Measurements from ENCODE around the gene FADS2. TPM values are rescaled to one million over a fixed set of nuclear protein-coding genes. Genes with fewer than 3 reads are reported as not detected.

The FADS2 gene
- total RNA-seq, 1 experiment from 2014 or later: 20.6 TPM

DNA sequence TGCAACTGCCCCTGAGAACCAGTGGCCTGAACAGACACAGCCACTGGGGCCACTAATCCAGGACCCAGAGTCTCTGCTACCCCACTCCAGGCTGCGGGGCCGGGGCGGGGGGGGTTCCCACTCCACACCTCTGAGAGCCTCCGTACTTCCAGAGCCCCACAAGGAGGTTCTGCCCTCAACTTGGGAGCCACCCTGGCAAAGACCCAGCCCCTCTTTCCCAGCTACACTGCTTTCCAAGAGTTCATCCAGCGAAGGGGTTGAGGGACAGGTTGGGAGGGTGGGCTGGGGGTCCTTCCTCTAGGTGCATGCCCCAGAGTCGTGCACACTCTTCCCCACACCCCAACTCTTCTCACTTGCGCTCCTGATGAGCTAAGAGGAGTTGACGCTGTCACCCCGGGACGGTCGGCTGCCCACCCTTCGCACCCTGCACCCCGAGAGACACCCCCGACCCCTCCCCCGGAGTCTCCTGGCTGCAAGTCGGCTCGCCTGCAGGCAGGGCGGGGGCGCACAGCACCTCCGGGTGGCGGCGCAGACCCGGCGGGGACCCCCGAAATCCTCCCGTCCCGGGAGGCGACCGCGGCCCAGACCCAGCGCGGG, 88.7 kb downstream of the FADS2 start:
- TF ChIP-seq, protein P1, sequence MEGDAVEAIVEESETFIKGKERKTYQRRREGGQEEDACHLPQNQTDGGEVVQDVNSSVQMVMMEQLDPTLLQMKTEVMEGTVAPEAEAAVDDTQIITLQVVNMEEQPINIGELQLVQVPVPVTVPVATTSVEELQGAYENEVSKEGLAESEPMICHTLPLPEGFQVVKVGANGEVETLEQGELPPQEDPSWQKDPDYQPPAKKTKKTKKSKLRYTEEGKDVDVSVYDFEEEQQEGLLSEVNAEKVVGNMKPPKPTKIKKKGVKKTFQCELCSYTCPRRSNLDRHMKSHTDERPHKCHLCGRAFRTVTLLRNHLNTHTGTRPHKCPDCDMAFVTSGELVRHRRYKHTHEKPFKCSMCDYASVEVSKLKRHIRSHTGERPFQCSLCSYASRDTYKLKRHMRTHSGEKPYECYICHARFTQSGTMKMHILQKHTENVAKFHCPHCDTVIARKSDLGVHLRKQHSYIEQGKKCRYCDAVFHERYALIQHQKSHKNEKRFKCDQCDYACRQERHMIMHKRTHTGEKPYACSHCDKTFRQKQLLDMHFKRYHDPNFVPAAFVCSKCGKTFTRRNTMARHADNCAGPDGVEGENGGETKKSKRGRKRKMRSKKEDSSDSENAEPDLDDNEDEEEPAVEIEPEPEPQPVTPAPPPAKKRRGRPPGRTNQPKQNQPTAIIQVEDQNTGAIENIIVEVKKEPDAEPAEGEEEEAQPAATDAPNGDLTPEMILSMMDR (IDR thresholded peaks at IDR 0.05; ENCODE audit: unreplicated experiment): no peak
- H3K4me1 Mint-ChIP-seq (ENCODE audit: insufficient read depth, unreplicated experiment): peaks cover 6% of the 10 kb centered on the region
- peak overlapping the region; percentile 77 for H3K4me3 Mint-ChIP-seq (ENCODE audit: unreplicated experiment)
- intact Hi-C loops (cut with micrococcal nuclease): no loop called here
- ChIA-PET POLR2A (no interaction called here), CTCF (interaction anchor here (0.6 to 1.7 kb wide), 2 partner anchors 19 to 1747 kb away, joined by 3 to 5 read pairs; no protein-coding TSS in a partner anchor)
- peaks cover 39% of the 10 kb centered on the region for H3K27me3 Mint-ChIP-seq (ENCODE audit: insufficient read depth, unreplicated experiment)
- no peak for DNase-seq (ENCODE audit: unreplicated experiment)
- no peaks in the 10 kb centered on the region for H3K36me3 Mint-ChIP-seq (ENCODE audit: insufficient read depth, unreplicated experiment)
- no TSS peak for BruUV-seq (replicated peaks)
- H3K9me3 Mint-ChIP-seq (ENCODE audit: unreplicated experiment): no peaks in the 10 kb centered on the region
- H3K27ac Mint-ChIP-seq (ENCODE audit: low read depth, unreplicated experiment): no peak overlapping the region

Small RNA genes lying within 50 kb of the gene (microRNA-seq; reads per million reads assigned to microRNA genes)
- 2.0 reads per million, percentile 14 among the genes with 10 or more reads in this experiment for gene MIR6746

Other genes starting within 250 kb of the FADS2 start
- 25.2 and 57.7 TPM in 2 replicates for gene SYT7, start 247.2 kb upstream of the FADS2 start, total RNA-seq (2022)
- gene DAGLA, start 147.9 kb upstream of the FADS2 start, total RNA-seq (2022): 1.0 and 1.5 TPM in 2 replicates
- gene MYRF, start 75.7 kb upstream of the FADS2 start, total RNA-seq (2022): 0.16 TPM in 1 of 2 replicates, not detected in the other
- 184 and 300 TPM in 2 replicates for gene TMEM258, start 35.7 kb upstream of the FADS2 start, total RNA-seq (2022)
- gene FEN1, start 35.4 kb upstream of the FADS2 start, total RNA-seq (2022): 19.9 and 21.5 TPM in 2 replicates
- gene FADS1, start 11.3 kb upstream of the FADS2 start, total RNA-seq (2022): 24.2 and 27.5 TPM in 2 replicates
- gene FADS3, start 63.2 kb downstream of the FADS2 start, total RNA-seq (2022): 145 and 184 TPM in 2 replicates
- gene RAB3IL1, start 89.3 kb downstream of the FADS2 start, total RNA-seq (2022): 2.3 and 4.5 TPM in 2 replicates
- gene BEST1, start 122.1 kb downstream of the FADS2 start, total RNA-seq (2022): 2.5 and 3.2 TPM in 2 replicates
- gene FTH1, start 139.3 kb downstream of the FADS2 start, total RNA-seq (2022): 8,367 and 15,492 TPM in 2 replicates